ENCODE measurements around the gene MYH15.

DNA sequence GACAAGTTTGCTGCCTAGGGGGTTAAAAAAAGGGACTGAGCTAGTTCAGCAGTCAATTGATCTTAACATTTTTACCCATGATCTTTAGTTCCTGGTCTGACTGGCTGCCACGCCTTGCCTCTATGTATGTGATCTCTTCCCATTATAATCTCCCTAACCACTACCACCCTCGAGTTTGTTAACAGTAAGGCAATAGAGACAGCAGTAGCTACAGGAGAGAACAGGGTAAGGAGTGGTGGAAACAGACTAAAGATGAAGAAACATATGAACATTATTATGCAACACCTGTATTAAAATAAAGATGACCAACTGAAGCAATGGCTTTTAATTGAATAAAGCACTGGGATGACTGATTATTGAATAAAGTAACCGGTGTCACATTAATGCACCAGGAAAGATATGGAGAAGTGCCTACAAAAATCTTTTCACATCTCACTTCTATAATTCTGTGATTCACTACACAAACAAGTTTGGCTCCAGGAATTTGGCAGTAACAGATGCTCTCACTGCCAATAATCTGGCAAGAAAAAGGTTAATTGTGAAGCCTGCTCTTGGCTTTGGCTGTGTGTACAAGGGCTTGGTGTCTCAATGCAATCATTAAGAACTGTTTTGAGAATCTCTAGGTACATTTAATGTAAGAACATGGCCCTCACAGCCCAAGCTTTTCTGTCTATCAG, 118.3 kb downstream of the MYH15 start:
- TF ChIP-seq, protein P1, sequence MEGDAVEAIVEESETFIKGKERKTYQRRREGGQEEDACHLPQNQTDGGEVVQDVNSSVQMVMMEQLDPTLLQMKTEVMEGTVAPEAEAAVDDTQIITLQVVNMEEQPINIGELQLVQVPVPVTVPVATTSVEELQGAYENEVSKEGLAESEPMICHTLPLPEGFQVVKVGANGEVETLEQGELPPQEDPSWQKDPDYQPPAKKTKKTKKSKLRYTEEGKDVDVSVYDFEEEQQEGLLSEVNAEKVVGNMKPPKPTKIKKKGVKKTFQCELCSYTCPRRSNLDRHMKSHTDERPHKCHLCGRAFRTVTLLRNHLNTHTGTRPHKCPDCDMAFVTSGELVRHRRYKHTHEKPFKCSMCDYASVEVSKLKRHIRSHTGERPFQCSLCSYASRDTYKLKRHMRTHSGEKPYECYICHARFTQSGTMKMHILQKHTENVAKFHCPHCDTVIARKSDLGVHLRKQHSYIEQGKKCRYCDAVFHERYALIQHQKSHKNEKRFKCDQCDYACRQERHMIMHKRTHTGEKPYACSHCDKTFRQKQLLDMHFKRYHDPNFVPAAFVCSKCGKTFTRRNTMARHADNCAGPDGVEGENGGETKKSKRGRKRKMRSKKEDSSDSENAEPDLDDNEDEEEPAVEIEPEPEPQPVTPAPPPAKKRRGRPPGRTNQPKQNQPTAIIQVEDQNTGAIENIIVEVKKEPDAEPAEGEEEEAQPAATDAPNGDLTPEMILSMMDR (conservative IDR thresholded peaks at IDR 0.05; ENCODE audit: low read length) = no peak
- no peak for TF ChIP-seq EZH2phosphoT487 (IDR thresholded peaks at IDR 0.05; ENCODE audit: borderline replicate concordance, low read depth, low read length)

Data from OCI-LY7 (cell line).